HG03159 (cell line): ENCODE measurements around the gene KRTAP4-6.
"Not testable (repeated sequence)": the region's sequence is repeated elsewhere in the genome, so short reads cannot be mapped to it uniquely, and the experiment has no call there.

Experiments used
- ATAC-seq: cut with Tn5 transposase; IDR thresholded peaks from one replicate; pipeline ENCODE4 v1.9.1; 2021; ENCODE audit warnings: mild to moderate bottlenecking, moderate library complexity; ENCODE audit not compliant: unreplicated experiment

Gene KRTAP4-6

DNA sequence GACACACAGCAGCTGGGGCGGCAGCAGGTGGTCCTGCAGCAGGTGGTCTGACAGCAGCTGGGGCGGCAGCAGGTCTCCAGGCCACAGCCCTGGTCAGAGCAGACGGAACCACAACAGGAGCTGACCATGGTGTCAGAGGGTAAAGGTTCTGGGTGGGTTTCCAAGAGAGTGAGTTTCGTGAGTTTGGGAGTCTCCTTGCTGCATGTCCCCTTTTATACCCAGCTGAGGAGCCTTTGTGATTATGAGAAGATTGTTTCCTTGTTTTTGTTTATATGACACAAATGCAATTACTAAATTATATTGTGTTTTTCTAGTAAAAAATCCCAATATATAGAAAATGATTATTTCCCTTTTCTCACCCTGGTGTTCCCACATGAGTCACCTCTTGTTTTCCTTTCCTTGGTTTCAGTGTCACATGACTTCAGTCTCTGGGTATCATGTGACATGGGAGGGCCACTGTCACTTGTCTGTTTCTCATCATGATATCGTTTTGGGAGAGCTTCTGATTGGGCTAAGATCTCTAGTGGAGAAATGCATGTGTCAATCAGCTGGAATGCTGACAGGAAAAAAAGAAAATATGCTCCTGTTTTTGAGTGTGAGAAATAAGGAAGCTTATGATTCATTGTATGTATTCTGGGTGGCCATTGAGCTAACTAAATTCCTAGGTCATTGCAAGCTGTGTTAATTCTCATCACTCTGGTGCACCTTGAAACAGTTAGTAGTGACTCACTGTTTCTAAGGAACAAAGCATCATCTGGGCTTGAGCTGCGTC is at the start of gene KRTAP4-6:
KRTAP4-6 (minus strand) TSS at position 185 of the 772 bp plus-strand sequence; CDS start at position 128, 57 bp downstream.
- no peak for ATAC-seq

DNA sequence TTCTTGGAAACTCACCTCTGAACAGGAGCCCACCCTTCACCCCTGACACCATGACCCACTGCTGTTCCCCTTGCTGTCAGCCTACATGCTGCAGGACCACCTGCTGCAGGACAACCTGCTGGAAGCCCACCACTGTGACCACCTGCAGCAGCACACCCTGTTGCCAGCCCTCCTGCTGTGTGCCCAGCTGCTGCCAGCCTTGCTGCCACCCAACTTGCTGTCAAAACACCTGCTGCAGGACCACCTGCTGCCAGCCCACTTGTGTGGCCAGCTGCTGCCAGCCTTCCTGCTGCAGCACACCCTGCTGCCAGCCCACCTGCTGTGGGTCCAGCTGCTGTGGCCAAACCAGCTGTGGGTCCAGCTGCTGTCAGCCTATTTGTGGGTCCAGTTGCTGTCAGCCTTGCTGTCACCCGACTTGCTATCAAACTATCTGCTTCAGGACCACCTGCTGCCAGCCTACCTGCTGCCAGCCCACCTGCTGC is 49.5 kb upstream of the KRTAP4-6 start, which contains the start of gene KRTAP9-1:
KRTAP9-1 (plus strand) TSS at position 51 of the 482 bp plus-strand sequence; CDS start at position 51, 0 bp downstream.
- not testable (repeated sequence) for ATAC-seq

DNA sequence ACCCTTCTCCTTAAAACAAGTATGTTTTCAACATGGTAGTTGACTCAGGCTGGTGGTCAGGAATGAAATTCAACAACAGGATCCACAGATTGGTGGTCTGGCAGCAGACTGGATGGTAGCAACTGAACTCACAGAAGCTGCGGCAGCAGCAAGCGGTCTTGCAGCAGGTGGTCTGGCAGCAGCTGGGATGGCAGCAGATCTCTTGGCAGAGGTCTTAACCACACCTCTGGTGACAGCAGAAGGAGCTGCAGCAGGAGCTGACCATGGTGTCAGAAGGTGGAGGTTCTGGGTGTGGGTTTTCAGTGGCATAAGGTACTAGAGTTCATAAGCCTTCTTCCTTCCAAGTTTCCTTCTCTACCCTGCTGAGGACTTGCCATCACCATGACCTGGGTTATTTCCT is 46.5 kb upstream of the KRTAP4-6 start:
- ATAC-seq = no peak

DNA sequence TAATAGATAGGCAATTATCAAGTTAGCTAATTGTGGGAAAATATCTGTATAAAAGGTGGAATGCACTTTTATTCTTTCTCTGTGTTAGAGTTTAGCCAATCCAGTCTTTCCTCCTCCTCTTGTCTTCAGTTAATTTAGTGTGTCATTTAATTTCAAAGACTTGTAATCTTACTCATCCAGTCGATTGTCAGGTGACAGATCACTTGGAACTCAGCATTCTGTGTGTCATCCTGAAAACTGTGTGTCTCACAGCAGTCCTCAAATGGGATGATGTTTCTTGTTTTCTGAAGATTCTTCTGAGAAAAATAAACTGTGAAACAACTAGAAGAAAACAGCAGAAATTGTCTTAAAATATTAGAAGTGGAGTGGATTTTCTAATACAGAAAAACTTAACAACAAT is 44.7 kb upstream of the KRTAP4-6 start:
- ATAC-seq = no peak

DNA sequence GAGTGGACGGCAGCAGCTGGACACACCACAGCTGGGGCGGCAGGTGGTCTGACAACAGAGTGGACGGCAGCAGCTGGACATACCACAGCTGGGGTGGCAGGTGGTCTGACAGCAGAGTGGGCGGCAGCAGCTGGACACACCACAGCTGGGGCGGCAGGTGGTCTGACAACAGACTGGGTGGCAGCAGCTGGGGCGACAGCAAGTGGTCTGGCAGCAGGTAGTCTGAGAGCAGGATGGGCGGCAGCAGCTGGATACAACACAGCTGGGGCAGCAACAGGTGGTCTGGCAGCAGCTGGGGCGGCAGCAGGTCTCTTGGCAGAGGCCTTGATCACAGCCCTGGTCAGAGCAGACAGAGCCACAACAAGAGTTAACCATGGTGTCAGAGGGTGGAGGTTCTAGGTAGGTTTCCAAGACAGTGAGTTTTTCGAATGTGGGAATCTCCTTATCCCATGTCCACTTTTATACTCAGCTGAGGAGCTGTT is 44.2 kb upstream of the KRTAP4-6 start, which contains the start of gene KRTAP4-1:
KRTAP4-1 (minus strand) TSS at position 432 of the 482 bp plus-strand sequence; CDS start at position 375, 57 bp downstream.
- no peak for ATAC-seq

DNA sequence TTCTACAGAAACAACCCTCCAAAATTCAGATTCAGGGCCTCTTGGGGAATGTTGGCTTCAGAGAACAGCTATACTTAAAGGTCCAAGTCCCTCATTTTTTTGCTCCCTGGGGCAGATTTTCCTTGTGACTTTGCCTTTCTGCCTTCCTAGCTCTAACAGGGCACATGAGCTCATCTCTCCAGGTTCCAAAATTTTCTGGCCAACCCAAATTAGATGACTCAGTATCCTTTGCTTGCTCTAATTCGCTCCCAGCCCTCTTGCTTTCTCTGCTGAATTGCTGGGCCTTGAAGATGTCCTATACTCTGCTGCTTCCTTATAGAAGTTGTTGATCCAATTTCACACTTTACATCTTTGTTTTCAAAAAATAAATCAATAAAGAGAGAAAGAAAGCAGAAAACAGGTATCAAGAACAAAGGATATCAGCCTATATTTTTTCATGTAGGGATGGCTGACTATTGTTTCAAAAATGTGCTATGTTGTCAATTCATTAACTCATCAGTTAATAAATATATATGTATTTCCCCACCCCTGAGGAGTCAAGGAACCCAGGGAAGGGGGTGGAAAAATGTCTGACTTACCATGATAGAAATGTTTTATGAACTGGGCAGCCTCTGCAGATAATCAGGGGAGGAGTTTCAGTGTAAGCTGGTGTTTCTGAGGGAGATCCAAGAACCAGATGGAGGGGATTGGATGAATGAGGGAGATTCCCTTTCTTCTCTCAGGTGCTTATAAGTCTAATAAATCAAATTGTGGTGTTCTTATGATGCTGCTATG is 38.7 kb upstream of the KRTAP4-6 start:
- ATAC-seq = no peak

DNA sequence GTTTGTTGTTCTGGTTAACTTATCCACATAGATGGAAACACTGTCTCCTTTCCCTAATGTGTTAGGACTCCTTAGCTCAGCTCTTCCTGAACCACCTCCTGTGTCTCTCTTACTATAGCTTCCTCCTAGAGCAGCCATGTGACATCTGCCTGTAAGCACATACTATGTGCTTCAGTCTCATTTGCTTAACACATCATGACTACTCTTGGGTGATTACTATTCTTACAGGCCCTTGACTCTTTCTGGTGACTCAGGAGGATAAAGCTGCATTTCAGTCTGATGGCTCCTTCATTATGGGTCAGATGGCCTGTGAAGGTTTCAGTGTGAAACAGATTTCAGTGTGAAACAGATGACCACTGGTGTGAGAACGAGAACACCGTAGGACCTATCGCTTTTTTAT is 38.0 kb upstream of the KRTAP4-6 start:
- ATAC-seq = no peak

DNA sequence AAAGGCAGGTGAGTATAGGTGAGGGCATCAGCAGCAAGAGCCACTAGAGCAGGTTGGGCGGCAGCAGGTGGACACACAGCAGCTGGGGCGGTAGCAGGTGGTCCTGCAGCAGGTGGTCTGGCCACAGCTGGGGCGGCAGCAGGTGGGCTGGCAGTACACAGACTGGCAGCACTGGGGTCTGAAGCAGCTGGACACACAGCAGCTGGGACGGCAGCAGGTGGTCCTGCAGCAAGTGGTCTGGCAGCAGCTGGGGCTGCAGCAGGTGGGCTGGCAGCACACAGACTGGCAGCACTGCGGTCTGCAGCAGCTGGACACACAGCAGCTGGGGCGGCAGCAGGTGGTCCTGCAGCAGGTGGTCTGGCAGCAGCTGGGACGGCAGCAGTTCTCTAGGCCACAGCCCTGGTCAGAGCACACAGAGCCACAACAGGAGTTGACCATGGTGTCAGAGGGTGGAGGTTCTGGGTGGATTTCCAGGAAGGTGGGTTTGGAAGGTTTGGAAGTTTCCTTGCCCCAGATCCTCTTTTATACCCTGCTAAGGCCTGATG is 37.5 kb upstream of the KRTAP4-6 start, which contains the start of gene KRTAP4-2:
KRTAP4-2 (minus strand) TSS at position 495 of the 545 bp plus-strand sequence; CDS start at position 438, 57 bp downstream.
- ATAC-seq = no peak

DNA sequence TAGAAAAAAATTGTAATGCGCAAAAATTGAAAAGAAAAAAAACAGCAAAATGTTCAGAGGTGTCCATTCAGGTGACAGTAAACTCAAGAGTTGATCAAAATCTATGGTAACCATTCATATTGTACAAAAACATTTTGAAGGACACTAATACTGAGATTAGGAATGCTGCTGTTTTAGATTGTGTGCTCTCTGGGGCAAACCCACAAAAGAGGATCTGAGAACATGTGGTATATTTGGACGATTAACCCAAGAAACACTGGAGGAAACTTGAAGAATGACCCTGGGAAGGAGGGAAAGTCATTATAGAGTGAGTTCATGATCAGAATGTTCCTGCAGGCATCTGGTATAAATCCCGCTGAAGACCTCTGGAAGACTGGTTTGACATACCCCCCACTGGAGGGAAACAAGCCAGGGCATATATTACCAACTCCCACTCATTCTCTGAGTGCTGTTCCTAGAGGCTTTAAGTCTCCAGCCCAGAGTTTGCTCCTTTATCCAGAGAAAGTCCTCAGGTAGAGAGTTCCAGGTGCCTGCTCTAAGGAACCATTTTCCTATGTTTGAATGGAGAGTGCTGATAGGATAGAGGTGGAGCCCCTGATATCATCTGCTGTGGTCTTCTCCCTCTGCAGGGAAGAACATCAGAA is 36.5 kb upstream of the KRTAP4-6 start:
- no peak for ATAC-seq

DNA sequence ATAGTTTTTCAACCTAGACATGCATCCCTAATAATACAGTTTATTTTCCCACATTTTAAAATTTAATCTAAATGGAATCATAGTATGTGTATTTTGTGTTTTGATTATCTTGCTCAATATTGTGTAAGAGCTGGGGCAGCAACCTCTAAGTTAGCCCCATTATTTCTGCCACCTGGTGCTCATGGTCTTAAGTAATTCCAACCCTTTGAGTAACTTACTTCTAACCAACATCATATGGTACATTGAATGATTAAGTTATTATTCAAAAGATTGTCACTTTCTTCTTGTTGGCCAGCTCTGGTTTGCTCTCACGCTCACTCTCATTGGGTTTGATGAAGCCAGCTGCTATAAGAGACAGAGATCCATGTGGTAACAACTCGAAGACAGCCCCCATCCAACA is 31.5 kb upstream of the KRTAP4-6 start:
- ATAC-seq = no peak

DNA sequence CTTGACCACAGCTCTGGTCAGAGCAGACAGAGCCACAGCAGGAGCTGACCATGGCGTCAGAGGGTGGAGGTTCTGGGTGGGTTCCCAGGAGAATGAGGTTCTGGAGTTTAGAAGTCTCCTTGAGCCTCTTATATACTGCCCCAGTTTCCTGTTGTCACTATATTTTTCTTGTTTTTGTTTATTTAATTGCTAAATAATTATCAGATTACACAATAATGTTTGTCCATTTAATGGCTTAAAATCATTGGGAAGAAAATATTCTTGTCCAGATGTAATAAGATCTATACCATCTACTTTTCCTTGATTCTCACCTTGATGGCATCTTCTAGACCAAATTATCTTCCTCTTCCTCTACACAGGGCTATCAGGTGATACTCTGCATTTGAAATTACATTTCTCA is 27.8 kb upstream of the KRTAP4-6 start, which contains the start of gene KRTAP4-3:
KRTAP4-3 (minus strand) TSS at position 101 of the 400 bp plus-strand sequence; CDS start at position 52, 49 bp downstream.
- ATAC-seq = no peak

DNA sequence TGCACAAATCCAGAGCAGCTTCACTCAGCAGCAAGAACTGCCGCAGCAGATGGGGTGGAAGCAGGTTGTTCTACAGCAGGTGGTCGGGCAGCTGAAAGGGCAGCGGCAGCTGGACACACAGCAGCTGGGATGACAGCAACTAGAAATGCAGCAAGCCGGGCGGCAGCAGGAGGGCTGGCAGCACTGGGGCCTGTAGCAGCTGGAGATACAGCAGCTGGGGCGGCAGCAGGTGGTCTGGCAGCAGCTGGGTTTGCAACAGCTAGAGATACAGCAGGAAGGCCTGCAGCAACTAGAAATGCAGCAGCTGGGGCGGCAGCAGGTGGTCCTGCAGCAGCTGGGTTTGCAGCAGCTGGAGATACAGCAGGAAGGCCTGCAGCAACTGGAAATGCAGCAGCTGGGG is 27.2 kb upstream of the KRTAP4-6 start:
- ATAC-seq = no peak

DNA sequence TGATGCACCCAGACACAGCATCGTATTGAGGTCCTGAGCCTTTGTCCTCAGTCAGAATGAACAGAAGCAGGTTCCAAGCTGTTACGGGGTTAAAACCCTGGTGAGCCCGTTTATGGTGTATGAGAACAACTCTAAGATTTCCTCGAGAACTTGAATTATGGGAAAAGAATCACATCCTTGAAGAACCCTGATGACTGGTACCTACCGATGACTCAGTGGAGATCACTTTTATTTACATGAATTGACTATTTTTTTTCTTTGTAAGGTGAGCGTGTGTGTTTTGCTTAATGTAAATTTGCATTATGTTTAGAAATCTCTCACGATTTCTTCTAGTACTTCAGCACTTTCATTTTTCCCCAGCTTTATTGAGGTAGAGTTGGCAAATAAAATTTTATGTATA is 23.5 kb upstream of the KRTAP4-6 start:
- no peak for ATAC-seq

DNA sequence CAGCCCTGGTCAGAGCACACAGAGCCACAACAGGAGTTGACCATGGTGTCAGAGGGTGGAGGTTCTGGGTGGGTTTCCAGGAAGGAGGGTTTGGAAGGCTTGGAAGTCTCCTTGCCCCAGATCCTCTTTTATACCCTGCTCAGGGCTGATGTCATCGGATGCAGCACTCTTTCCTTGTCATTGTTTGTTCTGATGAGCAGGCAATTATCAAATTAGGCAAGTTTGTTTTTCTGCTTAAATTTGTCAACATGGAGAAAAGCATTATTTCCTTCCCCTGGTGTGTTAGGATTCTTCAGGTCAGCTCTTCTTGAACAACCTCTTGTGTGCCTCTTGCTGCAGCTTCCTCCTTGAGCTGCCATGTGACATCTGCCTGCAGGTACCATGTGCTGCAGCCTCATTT is 20.3 kb upstream of the KRTAP4-6 start, which contains the start of gene KRTAP4-4:
KRTAP4-4 (minus strand) TSS at position 101 of the 400 bp plus-strand sequence; CDS start at position 44, 57 bp downstream.
- ATAC-seq = no peak

DNA sequence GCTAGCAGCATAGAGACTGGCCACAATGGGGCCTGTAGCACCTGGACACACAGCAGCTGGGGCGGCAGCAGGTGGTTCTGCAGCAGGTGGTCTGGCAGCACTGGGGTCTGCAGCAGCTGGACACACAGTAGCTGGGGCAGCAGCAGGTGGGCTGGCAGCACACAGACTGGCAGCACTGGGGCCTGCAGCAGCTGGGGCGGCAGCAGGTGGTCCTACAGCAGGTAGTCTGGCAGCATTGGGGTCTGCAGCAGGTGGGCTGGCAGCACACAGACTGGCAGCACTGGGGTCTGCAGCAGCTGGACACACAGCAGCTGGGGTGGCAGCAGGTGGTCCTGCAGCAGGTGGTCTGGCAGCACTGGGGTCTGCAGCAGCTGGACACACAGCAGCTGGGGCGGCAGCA is 19.8 kb upstream of the KRTAP4-6 start:
- ATAC-seq = not testable (repeated sequence)

DNA sequence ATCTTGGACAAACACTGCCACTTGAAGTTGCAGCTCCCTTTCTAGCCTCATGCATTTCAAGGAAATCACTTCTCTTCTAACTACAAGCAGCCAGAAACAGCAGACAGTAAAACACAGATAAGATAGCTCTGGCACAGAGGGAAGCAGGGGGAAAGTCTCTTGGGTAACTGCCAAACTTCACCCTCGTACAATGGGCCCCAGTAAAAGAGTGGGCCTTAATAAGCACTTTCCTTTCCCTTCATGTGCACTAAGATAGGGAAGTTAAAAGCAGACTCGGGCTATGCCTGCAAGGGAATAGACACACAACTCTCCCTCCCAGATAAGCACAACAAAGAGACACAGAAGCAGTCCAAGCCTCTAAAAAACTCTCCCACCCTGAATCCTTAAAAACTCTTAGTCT is 13.5 kb upstream of the KRTAP4-6 start:
- ATAC-seq = no peak

DNA sequence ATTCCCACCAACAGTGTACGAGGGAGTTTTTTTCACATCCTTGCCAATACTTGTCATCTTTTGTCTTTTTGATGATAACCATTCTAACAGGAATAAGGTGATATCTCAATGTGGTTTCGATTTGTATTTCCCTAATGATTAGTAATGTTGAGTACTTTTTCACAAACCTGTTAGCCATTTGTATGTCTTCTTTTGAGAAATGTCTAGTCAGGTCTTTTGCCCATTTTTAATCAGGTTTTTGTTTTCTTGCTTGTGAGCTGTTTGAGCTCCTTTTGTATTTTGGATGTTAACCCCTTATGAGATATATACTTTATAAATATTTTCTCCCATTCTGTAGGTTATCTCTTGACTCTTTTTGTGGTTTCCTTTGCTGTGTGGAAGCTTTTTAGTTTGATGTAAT is 11.2 kb upstream of the KRTAP4-6 start:
- no peak for ATAC-seq

DNA sequence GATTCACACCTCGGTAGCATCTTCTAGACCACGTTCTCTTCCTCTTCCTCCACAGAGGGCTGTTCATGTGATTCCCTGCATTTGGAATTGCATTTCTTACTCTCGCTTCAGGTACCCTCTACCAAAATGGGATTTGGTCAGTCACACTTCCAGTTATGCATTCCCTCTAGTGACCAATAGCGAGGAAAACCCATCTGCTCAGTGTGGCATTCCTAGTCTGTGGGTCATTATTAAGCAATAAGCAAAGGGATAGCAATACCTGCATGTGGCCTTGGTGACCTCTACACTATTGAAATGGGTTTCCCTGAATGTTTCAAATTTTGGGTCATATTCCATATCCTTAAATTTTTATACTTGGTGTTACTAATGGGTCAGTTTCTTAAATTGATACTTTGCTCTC is 9.7 kb upstream of the KRTAP4-6 start:
- ATAC-seq = no peak

DNA sequence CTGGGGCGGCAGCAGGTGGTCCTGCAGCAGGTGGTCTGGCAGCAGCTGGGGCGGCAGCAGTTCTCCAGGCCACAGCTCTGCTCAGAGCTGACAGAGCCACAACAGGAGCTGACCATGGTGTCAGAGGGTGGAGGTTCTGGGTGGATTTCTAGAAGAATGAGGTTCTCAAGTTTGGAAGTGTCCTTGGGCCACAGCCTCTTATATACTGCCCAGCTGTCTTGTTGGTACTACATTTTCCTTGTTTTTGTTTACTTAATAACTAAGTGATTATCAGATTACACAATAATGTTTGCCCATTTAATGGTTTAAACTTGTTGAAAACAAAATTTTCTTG is 9.3 kb upstream of the KRTAP4-6 start, which contains the start of gene KRTAP4-5:
KRTAP4-5 (minus strand) TSS at position 174 of the 334 bp plus-strand sequence; CDS start at position 116, 58 bp downstream.
- ATAC-seq = no peak

DNA sequence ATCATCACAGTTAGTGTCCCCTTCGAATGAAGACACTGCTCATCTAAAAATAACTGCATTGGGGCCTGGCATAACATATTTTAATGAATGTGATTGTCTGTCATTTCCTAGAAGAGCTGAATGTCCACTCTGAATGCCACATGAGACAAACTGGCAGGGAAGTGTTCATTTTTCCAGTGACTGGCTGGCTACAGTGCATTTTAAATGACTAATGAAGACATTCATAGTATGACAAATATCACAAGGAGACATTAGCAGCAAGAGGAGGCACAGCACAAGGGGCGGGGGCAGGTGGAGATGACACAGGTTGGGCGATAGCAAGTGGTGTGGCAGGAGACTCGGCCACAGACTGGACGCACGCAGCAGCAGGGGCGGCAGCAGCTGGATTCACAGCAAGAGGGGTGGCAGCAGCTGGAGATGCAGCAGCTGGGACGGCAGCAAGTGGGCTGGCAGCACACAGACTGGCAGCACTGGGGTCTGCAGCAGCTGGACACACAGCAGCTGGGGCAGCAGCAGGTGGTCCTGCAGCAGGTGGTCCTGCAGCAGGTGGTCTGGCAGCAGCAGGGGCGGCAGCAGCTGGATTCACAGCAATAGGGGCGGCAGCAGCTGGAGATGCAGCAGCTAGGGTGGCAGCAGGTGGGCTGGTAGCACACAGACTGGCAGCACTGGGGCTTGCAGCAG is 8.8 kb upstream of the KRTAP4-6 start:
- ATAC-seq = not testable (repeated sequence)
